NT2/D1 (cell line): ENCODE measurements around the gene YWHAH.

Source experiments
- SUZ12 ChIP-seq: IDR thresholded peaks from 2 replicates; pipeline ENCODE4 v1.6.1; 2011; ENCODE audit not compliant: insufficient read length, insufficient read depth; ENCODE audit errors: extremely low read depth
- YY1 ChIP-seq: IDR thresholded peaks from 2 replicates; pipeline ENCODE4 v1.6.1; 2011; ENCODE audit not compliant: insufficient read length, insufficient read depth
- ZNF274 ChIP-seq: IDR thresholded peaks from 2 replicates; pipeline ENCODE4 v1.6.1; 2011; ENCODE audit warnings: mild to moderate bottlenecking, low read depth, low read length

DNA sequence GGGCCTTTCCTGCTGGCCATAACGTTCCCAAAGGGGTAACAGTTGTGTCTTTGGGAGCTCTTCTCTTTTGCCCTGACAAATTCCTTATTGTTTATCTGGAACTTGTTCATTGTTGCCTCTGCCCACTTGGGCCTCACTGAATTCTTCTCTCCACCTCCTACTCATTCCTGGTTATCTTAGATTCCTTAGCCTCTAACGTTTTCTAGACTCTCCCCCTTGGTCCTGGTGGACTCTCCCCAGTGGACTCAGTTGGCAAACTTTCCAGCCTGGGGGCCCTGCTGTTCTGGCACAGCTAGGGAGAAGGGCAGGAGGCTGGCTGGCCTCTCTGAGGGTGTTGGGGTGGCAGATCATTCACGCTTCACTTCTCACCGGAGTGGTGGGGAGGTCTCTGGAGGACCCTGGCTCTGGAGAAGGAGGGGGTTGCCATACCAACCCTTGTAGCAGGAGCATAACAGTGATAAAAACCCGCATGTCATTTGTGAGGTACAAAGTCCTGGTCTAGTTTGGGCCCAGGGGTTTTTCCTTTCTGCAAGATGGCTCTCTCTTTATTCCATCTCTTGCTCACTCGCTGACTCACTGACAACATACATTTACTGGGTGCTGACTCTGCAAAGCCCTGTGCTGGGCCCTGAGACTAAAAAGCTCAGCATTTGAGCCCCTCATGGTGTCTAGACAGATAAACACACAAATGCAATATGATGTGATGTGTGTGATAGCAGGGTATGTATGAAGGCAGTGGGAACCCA, 39.7 kb downstream of the YWHAH start:
- TF ChIP-seq ZNF274 (no peak), SUZ12 (no peak), YY1 (no peak)
